Measurements from ENCODE around the gene GM2A. TPM values are rescaled to one million over a fixed set of nuclear protein-coding genes. Genes with fewer than 3 reads are reported as not detected.

The GM2A gene
- polyA plus RNA-seq, 1 donor from 2014 or later, result 0.40 TPM

DNA sequence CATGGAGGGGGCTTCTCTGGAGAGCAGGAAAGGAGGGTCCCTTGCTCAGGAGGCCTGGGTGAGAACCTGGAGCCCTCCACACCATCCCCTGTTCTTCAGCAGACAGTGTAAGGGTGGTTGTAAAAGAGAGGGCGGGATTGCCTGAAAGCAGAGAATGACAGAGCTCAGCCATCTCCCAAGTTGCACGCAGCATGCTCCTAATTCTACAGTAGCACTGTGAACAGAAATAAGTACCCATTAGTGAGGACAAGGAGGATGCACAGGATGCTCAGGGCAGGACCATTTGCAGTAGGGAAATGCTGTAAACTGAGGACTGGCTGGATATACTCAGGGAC lies 37.5 kb upstream of the GM2A start:
- Histone ChIP-seq H3K9me2 (ENCODE audit: insufficient read depth, low read length) (no peaks in the 10 kb centered on the region), H3K4me3 (ENCODE audit: low read length) (no peak overlapping the region), H4K20me1 (ENCODE audit: insufficient read depth) (no peaks in the 10 kb centered on the region), H3F3A (ENCODE audit: insufficient read depth, low read length, poor library complexity, severe bottlenecking) (no peaks in the 10 kb centered on the region), H3K4me2 (ENCODE audit: low read length) (no peak overlapping the region), H3K36me3 (ENCODE audit: insufficient read depth, low read length) (no peaks in the 10 kb centered on the region), H3K9ac (ENCODE audit: low read length) (no peak overlapping the region), H3K27me3 (ENCODE audit: insufficient read depth, low read depth, low read length) (no peaks in the 10 kb centered on the region), H2AFZ (ENCODE audit: low read depth, low read length) (no peak overlapping the region), H3K27ac (ENCODE audit: low read length) (no peak overlapping the region), H3K79me2 (replicated peaks; ENCODE audit: insufficient read depth, low read length) (no peaks in the 10 kb centered on the region), H3K9me3 (ENCODE audit: low read length) (no peaks in the 10 kb centered on the region)
- TF ChIP-seq POLR2AphosphoS5 (IDR thresholded peaks at IDR 0.05), result no peak
- no peak for TF ChIP-seq EP300 (conservative IDR thresholded peaks at IDR 0.05; ENCODE audit: poor library complexity, severe bottlenecking)
- TF ChIP-seq RAD21 (conservative IDR thresholded peaks at IDR 0.05), result no peak
- TF ChIP-seq, protein P1, sequence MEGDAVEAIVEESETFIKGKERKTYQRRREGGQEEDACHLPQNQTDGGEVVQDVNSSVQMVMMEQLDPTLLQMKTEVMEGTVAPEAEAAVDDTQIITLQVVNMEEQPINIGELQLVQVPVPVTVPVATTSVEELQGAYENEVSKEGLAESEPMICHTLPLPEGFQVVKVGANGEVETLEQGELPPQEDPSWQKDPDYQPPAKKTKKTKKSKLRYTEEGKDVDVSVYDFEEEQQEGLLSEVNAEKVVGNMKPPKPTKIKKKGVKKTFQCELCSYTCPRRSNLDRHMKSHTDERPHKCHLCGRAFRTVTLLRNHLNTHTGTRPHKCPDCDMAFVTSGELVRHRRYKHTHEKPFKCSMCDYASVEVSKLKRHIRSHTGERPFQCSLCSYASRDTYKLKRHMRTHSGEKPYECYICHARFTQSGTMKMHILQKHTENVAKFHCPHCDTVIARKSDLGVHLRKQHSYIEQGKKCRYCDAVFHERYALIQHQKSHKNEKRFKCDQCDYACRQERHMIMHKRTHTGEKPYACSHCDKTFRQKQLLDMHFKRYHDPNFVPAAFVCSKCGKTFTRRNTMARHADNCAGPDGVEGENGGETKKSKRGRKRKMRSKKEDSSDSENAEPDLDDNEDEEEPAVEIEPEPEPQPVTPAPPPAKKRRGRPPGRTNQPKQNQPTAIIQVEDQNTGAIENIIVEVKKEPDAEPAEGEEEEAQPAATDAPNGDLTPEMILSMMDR (IDR thresholded peaks at IDR 0.05; ENCODE audit: poor library complexity, severe bottlenecking), result no peak
- TF ChIP-seq, protein P2, sequence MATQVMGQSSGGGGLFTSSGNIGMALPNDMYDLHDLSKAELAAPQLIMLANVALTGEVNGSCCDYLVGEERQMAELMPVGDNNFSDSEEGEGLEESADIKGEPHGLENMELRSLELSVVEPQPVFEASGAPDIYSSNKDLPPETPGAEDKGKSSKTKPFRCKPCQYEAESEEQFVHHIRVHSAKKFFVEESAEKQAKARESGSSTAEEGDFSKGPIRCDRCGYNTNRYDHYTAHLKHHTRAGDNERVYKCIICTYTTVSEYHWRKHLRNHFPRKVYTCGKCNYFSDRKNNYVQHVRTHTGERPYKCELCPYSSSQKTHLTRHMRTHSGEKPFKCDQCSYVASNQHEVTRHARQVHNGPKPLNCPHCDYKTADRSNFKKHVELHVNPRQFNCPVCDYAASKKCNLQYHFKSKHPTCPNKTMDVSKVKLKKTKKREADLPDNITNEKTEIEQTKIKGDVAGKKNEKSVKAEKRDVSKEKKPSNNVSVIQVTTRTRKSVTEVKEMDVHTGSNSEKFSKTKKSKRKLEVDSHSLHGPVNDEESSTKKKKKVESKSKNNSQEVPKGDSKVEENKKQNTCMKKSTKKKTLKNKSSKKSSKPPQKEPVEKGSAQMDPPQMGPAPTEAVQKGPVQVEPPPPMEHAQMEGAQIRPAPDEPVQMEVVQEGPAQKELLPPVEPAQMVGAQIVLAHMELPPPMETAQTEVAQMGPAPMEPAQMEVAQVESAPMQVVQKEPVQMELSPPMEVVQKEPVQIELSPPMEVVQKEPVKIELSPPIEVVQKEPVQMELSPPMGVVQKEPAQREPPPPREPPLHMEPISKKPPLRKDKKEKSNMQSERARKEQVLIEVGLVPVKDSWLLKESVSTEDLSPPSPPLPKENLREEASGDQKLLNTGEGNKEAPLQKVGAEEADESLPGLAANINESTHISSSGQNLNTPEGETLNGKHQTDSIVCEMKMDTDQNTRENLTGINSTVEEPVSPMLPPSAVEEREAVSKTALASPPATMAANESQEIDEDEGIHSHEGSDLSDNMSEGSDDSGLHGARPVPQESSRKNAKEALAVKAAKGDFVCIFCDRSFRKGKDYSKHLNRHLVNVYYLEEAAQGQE (IDR thresholded peaks at IDR 0.05; ENCODE audit: borderline replicate concordance), result no peak
- no peak for TF ChIP-seq TAF1 (IDR thresholded peaks at IDR 0.05; ENCODE audit: low read depth)
- no peak for TF ChIP-seq EZH2 (IDR thresholded peaks at IDR 0.05; ENCODE audit: borderline replicate concordance, insufficient read depth, low read length, poor library complexity, severe bottlenecking)
- no peak for TF ChIP-seq SMC3 (conservative IDR thresholded peaks at IDR 0.05; ENCODE audit: poor library complexity)
- TF ChIP-seq MXI1 (conservative IDR thresholded peaks at IDR 0.05; ENCODE audit: poor library complexity, severe bottlenecking), result no peak

DNA sequence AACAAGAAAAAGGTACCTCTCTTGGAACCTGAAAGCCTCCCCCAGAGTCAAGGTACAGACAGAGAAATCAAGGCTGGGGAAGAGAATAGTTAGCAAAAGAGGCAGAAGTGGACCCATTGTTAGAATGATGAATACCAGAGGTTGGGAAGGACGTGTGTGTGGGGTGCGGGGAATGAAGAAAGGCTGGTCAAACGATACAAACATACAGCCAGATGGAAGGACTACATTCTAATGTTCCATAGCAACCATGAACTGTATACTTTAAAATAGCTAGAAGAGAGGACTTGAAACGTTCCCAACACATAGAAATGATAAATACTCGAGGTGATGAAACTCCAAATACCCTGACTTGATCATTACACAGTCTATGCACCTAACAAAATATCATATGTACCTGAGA lies 36.2 kb upstream of the GM2A start:
- H3K36me3 ChIP-seq (ENCODE audit: insufficient read depth, low read length), result no peaks in the 10 kb centered on the region
- no peak overlapping the region for H3K4me3 ChIP-seq (ENCODE audit: low read length)
- TF ChIP-seq EP300 (conservative IDR thresholded peaks at IDR 0.05; ENCODE audit: poor library complexity, severe bottlenecking), result no peak
- no peak for TF ChIP-seq TAF1 (IDR thresholded peaks at IDR 0.05; ENCODE audit: low read depth)
- no peak for TF ChIP-seq EZH2 (IDR thresholded peaks at IDR 0.05; ENCODE audit: borderline replicate concordance, insufficient read depth, low read length, poor library complexity, severe bottlenecking)
- TF ChIP-seq SMC3 (conservative IDR thresholded peaks at IDR 0.05; ENCODE audit: poor library complexity), result no peak
- no peak for TF ChIP-seq RAD21 (conservative IDR thresholded peaks at IDR 0.05)
- TF ChIP-seq, protein P2 (IDR thresholded peaks at IDR 0.05; ENCODE audit: borderline replicate concordance), result no peak
- no peak for TF ChIP-seq MXI1 (conservative IDR thresholded peaks at IDR 0.05; ENCODE audit: poor library complexity, severe bottlenecking)
- no peak overlapping the region for H3K27ac ChIP-seq (ENCODE audit: low read length)
- H3K79me2 ChIP-seq (replicated peaks; ENCODE audit: insufficient read depth, low read length), result no peaks in the 10 kb centered on the region
- H3K9me2 ChIP-seq (ENCODE audit: insufficient read depth, low read length), result no peaks in the 10 kb centered on the region
- no peaks in the 10 kb centered on the region for H3K27me3 ChIP-seq (ENCODE audit: insufficient read depth, low read depth, low read length)
- H3K9ac ChIP-seq (ENCODE audit: low read length), result no peak overlapping the region
- H3K4me2 ChIP-seq (ENCODE audit: low read length), result no peak overlapping the region
- H3K9me3 ChIP-seq (ENCODE audit: low read length), result no peaks in the 10 kb centered on the region
- no peaks in the 10 kb centered on the region for H4K20me1 ChIP-seq (ENCODE audit: insufficient read depth)
- no peak overlapping the region for H2AFZ ChIP-seq (ENCODE audit: low read depth, low read length)
- no peaks in the 10 kb centered on the region for H3F3A ChIP-seq (ENCODE audit: insufficient read depth, low read length, poor library complexity, severe bottlenecking)
